Stimulated activated CD4-positive, alpha-beta T cell treated with anti-CD3 and anti-CD28 coated beads, Interleukin-12 subunit alpha, Interleukin-12 subunit beta, amount 100 ng/mL, for 24 hours (primary cell): ENCODE results near the gene BTBD6.
"Not testable (repeated sequence)": the region's sequence is repeated elsewhere in the genome, so short reads cannot be mapped to it uniquely, and the experiment has no call there.

ENCODE experiments used
- DNase-seq, 2 experiments: peaks; one replicate each; pipeline ENCODE4 v3.0.0-alpha.2; 2020; ENCODE audit warnings: low read depth in 2 of 2

BTBD6 gene

GRCh38 chr14:105294142-105294597, 45.8 kb downstream of the BTBD6 start:
- DNase-seq: peak in 1 of 2 experiments; percentile 36

DNA sequence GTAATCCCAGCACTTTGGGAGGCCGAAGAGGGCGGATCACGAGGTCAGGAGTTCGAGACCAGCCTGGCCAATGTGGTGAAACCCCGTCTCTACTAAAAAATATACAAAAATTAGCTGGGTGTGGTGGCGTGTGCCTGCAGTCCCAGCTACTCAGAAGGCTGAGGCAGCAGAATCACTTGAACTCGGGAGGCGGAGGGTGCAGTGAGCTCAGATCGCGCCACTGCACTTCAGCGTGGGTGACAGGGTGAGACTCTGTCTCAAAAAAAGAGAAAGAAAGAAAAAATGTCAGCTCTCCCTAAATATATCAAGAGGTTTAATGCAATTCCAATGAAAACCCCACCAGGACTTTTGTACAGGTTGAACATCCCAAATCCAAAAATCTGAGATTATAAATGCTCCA, 49.0 kb downstream of the BTBD6 start:
- DNase-seq: not testable (repeated sequence)

DNA sequence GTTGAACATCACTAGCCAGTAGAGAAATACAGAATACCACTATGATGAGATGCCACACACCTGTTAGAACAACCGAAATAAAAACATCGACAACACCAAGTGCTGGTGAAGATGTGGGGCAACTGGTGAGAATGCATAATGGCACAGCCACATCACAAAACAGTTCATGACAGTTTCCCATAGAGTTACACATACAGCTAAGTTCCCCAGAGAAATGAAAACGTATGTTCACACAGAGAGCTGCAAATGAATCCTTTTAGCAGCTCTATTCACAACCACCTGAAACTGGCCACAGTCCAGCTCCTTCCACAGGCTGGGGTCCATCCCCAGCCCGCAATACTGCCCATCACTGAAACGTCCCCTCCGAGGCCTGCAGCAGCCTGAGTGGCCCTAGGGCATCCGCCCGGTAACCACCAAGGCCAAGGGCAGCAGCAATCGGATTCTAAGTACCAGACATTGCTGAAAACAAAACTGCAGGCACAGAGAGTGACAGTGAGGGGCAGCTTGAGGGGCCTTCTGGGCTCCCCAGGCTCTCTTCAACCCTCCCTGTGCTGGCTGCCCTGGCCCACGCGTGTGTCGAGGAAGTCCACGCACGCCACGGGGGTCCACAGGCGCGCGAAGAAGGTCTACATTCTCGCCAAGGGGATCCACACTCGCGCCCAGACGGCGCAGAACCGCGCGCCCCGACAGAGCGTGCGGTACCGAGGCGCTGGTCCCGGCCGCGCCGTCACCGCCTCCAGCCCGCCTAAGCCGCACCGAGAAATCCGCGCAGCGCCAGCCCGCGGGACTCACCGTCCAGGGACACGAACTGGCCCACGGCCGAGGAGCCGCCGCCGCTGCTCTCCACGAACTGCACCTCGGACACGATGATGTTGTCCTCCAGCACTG, 51.6 kb downstream of the BTBD6 start:
- DNase-seq: peak in 1 of 2 experiments; percentile 16
